ENCODE data around the gene LMO2.
"Not testable (repeated sequence)": the region's sequence is repeated elsewhere in the genome, so short reads cannot be mapped to it uniquely, and the experiment has no call there.

LMO2 gene

GRCh38 chr11:33861386-33861785 is 30.5 kb downstream of the LMO2 start:
- no peak for DNase-seq (ENCODE audit: low spot score)

- DNase-seq (ENCODE audit: low spot score): no peak
Observed at GRCh38 chr11:33860926-33861325, 30.9 kb downstream of the LMO2 start.

- DNase-seq (ENCODE audit: low spot score): no peak
Observed at GRCh38 chr11:33859306-33859705, 32.6 kb downstream of the LMO2 start.

GRCh38 chr11:33857933-33858371 is 33.9 kb downstream of the LMO2 start:
- peak; percentile 70 for DNase-seq (ENCODE audit: low spot score)

DNA sequence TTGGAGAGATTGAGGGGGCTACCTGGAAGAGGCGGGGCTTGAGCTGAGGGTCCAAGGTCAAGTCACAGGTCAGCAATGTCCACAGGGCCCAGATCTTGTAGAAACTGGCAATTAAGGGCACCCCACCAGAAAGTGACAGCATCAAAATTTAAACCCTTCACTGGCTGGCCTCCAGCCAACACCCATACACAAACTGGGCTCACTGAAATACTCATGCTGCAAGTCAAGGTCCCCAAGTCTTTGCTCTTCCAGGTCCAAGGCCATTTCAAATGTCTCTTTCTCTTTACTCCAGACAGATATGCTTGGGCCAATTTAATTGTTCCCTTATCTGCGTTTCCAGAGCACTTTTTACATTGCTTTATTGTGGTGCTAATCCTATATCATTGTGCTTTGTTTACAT is 36.4 kb downstream of the LMO2 start:
- DNase-seq (ENCODE audit: low spot score): no peak

- no peak for DNase-seq (ENCODE audit: low spot score)
Observed at GRCh38 chr11:33848717-33849390, 43.0 kb downstream of the LMO2 start.

- DNase-seq (ENCODE audit: low spot score): no peak
Observed at GRCh38 chr11:33847251-33847650, 44.6 kb downstream of the LMO2 start.

- no peak for DNase-seq (ENCODE audit: low spot score)
Observed at GRCh38 chr11:33844236-33844635, 47.6 kb downstream of the LMO2 start.

GRCh38 chr11:33843018-33843417 is 48.9 kb downstream of the LMO2 start:
- DNase-seq (ENCODE audit: low spot score): no peak

DNA sequence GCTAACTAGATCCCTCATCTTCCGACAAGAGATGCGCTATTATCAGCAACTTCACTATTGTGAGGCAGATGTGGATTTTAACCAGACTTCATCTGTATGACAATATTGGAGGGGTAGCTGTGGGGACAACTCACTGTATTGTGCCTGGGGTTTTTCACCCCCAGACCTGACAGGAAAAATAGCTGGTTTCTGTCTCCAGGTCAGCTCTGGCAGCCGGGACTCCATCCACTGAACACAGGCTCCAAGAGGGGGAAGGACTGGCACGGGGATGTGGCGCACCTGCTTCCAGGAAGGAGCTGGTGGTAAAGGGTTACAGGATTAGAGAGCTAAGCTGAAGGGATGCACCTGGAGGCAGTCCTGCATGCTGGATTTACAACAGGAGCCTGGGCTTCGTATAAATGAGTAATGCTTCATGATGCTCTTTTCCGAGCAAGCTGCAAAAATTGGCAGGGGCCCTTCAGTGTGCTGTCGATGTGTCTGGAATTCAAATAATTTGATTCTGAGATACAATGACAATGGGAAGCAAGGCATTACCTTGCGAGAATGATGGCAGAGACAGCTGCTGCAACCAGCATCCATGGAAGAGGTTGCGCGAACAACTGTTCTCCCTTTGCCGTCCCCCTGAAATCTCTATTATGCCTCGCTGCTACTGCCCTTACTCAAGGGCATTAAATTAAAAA is 49.5 kb downstream of the LMO2 start:
- no peak for DNase-seq (ENCODE audit: low spot score)

GRCh38 chr11:33838234-33838633 is 53.6 kb downstream of the LMO2 start:
- DNase-seq (ENCODE audit: low spot score): not testable (repeated sequence)

GRCh38 chr11:33837334-33837733 is 54.5 kb downstream of the LMO2 start:
- not testable (repeated sequence) for DNase-seq (ENCODE audit: low spot score)

GRCh38 chr11:33835143-33835878 is 56.6 kb downstream of the LMO2 start:
- no peak for DNase-seq (ENCODE audit: low spot score)

GRCh38 chr11:33832676-33833075 is 59.2 kb downstream of the LMO2 start:
- no peak for DNase-seq (ENCODE audit: low spot score)

GRCh38 chr11:33830903-33831648 is 60.8 kb downstream of the LMO2 start:
- no peak for DNase-seq (ENCODE audit: low spot score)

- DNase-seq (ENCODE audit: low spot score): peak; percentile 63
Observed at GRCh38 chr11:33829430-33830141, 62.3 kb downstream of the LMO2 start.

GRCh38 chr11:33828604-33829429 is 63.1 kb downstream of the LMO2 start:
- no peak for DNase-seq (ENCODE audit: low spot score)

- DNase-seq (ENCODE audit: low spot score): peak; percentile 72
Observed at GRCh38 chr11:33827206-33827605, 64.7 kb downstream of the LMO2 start.

- no peak for DNase-seq (ENCODE audit: low spot score)
Observed at GRCh38 chr11:33825854-33826560, 65.9 kb downstream of the LMO2 start.

DNA sequence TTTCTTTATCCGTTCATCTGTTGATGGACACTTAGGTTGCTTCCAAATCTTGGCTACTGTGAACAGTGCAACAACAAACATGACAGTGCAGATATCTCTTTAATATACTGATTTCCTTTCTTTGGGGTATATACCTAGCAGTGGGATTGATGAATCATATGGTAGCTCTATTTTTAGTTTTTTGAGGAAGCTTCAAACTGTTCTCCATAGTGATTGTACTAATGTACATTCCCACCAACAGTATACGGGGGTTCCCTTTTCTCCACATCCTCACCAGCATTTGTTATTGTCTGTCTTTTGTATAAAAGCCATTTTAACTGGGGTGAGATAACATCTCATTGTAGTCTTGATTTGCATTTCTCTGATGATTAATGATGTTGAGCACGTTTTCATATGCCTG is 68.9 kb downstream of the LMO2 start:
- not testable (repeated sequence) for DNase-seq (ENCODE audit: low spot score)
